OCI-LY1 (cell line): Measurements from ENCODE around the gene AGBL1.

Experiments used
- EZH2 ChIP-seq: fragments of 200-600 bp; sonication (generic), shearing (Covaris generic); IDR thresholded peaks from 2 replicates; pipeline ENCODE4 v1.8.0; 2017; ENCODE audit warnings: borderline replicate concordance, mixed run types, mild to moderate bottlenecking, antibody characterized with exemption, low read length, moderate library complexity, mixed read lengths
- TF ChIP-seq, protein P1 (sequence below): fragments of 200-600 bp; sonication (generic), shearing (Covaris generic); IDR thresholded peaks from 2 replicates; pipeline ENCODE4 v1.5.1; 2017; ENCODE audit warnings: mild to moderate bottlenecking, antibody characterized with exemption, low read length, moderate library complexity, mixed read lengths

DNA sequence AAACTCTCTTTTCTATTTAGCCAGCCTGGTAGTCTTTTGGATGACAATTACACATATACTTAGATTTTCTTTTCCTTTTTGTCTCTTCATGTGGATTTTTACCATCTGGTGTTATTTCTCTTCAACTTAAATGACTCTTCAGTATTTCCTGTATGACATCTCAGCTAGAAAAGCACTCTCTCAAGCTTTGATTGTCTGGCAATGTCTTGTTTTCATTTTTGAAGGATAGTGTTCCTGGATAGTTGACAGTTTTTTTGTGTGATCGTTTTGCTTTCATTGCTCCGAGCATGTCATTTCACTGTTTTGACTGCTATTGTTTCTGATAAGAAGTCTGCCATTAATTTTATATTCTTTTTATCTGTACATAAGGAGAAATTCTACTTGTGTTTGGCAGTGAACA lies 766.4 kb downstream of the AGBL1 start:
- TF ChIP-seq, protein P1, sequence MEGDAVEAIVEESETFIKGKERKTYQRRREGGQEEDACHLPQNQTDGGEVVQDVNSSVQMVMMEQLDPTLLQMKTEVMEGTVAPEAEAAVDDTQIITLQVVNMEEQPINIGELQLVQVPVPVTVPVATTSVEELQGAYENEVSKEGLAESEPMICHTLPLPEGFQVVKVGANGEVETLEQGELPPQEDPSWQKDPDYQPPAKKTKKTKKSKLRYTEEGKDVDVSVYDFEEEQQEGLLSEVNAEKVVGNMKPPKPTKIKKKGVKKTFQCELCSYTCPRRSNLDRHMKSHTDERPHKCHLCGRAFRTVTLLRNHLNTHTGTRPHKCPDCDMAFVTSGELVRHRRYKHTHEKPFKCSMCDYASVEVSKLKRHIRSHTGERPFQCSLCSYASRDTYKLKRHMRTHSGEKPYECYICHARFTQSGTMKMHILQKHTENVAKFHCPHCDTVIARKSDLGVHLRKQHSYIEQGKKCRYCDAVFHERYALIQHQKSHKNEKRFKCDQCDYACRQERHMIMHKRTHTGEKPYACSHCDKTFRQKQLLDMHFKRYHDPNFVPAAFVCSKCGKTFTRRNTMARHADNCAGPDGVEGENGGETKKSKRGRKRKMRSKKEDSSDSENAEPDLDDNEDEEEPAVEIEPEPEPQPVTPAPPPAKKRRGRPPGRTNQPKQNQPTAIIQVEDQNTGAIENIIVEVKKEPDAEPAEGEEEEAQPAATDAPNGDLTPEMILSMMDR, result no peak
- TF ChIP-seq EZH2, result no peak
